H1 (cell line): ENCODE measurements around the gene COX19. TPM values are rescaled to one million over a fixed set of nuclear protein-coding genes. Genes with fewer than 3 reads are reported as not detected.

ENCODE experiments used
- ASH2L ChIP-seq: fragments of 200-600, 300-600 bp; sonication (generic); IDR thresholded peaks from one replicate; pipeline ENCODE4 v1.7.1; 2017; ENCODE audit warnings: low read length
- ATF3 ChIP-seq: IDR thresholded peaks from 2 replicates; pipeline ENCODE4 v1.6.1; 2011; ENCODE audit warnings: low read depth, mild to moderate bottlenecking, low read length; ENCODE audit not compliant: insufficient read depth
- CBX5 ChIP-seq: fragments of 300-800, 300-1000 bp; sonication (generic); IDR thresholded peaks from 2 replicates; pipeline ENCODE4 v1.7.1; 2016; ENCODE audit warnings: antibody characterized with exemption, low read length, low read depth
- CBX8 ChIP-seq: fragments of 300-800, 300-1000 bp; sonication (generic); IDR thresholded peaks from 2 replicates; pipeline ENCODE4 v1.7.1; 2016; ENCODE audit warnings: low read depth, low read length, borderline replicate concordance
- CREB1 ChIP-seq: IDR thresholded peaks from 2 replicates; pipeline ENCODE4 v1.6.1; 2012; ENCODE audit warnings: inconsistent platforms
- EZH2 ChIP-seq: fragments of 200-600 bp; sonication (generic); IDR thresholded peaks from 2 replicates; pipeline ENCODE4 v1.7.1; 2012; ENCODE audit warnings: low read depth, mild to moderate bottlenecking, moderate library complexity, low read length, inconsistent platforms; ENCODE audit not compliant: severe bottlenecking
- KDM1A ChIP-seq: fragments of 200-600, 300-600 bp; sonication (generic); IDR thresholded peaks from 2 replicates; pipeline ENCODE4 v1.7.1; 2016; ENCODE audit warnings: mild to moderate bottlenecking, low read length, borderline replicate concordance
- MAFK ChIP-seq: IDR thresholded peaks from 2 replicates; pipeline ENCODE4 v1.6.1; 2012; ENCODE audit warnings: low read depth, mild to moderate bottlenecking, improper control_type of control experiment, low read length
- MAX ChIP-seq: IDR thresholded peaks from 2 replicates; pipeline ENCODE4 v1.6.1; 2012; ENCODE audit warnings: inconsistent platforms
- SRF ChIP-seq: IDR thresholded peaks from 2 replicates; pipeline ENCODE4 v1.6.1; 2011; ENCODE audit warnings: mild to moderate bottlenecking, low read depth, low read length, moderate library complexity
- polyA plus RNA-seq, 7 experiments: library from polyadenylated mRNA; depleted of rRNA in 3 of 7; stranded (reverse) in 5 of 7; unstranded in 2 of 7; fragments of >200 nt in 5 of 7; fragments of 200-250 nt in 2 of 7; gene quantifications; 1 replicate in 5 of 7; 2 replicates in 1 of 7; 4 replicates in 1 of 7; pipeline versions ENCODE4 v1.2.1 to v1.2.3, GENCODE V29; 2011 to 2013; ENCODE audit warnings: missing spikeins in 2 of 7, mixed read lengths in 2 of 7
- total RNA-seq: library from RNA; stranded (reverse); fragmentation: NEBNext Ultra II Directional; extraction: Animal tissue kit (Norgen Biotek cat#: 25700); gene quantifications from 2 replicates; pipeline ENCODE4 v1.2.1, GENCODE V29; 2021

Gene COX19
- total and polyA plus RNA-seq, 2 of the 8 experiments (the other 6 are each of a cell fraction or from before 2014, with no cell fraction given): 3.9 to 7.9 TPM

DNA sequence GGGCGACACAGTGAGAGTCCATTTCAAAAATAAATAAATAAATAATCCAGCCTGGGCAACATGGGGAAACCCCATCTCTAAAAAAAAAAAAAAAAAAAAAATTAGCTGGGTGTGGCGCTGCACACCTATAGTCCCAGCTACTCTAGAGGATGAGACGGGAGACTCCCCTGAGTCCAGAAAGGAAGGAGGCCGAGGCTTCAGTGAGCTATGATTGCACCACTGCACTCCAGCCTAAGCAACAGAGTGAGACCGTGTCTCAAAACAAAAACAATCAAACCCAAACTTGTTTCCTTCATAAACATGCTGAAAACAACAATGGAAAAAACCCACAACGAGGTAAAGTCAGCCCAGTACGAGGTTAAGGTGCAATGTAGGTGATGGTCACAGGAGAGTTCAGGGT lies 1.2 kb downstream of the COX19 start (continued):
- TF ChIP-seq KDM1A (no peak), MAX (no peak), ASH2L (no peak), SRF (no peak), CBX8 (no peak), CREB1 (no peak), MAFK (no peak), ATF3 (no peak), EZH2 (no peak), CBX5 (no peak)
- TF ChIP-seq, all 59 proteins: peak for 0
